ENCODE results near the gene TREH.

The TREH gene

DNA sequence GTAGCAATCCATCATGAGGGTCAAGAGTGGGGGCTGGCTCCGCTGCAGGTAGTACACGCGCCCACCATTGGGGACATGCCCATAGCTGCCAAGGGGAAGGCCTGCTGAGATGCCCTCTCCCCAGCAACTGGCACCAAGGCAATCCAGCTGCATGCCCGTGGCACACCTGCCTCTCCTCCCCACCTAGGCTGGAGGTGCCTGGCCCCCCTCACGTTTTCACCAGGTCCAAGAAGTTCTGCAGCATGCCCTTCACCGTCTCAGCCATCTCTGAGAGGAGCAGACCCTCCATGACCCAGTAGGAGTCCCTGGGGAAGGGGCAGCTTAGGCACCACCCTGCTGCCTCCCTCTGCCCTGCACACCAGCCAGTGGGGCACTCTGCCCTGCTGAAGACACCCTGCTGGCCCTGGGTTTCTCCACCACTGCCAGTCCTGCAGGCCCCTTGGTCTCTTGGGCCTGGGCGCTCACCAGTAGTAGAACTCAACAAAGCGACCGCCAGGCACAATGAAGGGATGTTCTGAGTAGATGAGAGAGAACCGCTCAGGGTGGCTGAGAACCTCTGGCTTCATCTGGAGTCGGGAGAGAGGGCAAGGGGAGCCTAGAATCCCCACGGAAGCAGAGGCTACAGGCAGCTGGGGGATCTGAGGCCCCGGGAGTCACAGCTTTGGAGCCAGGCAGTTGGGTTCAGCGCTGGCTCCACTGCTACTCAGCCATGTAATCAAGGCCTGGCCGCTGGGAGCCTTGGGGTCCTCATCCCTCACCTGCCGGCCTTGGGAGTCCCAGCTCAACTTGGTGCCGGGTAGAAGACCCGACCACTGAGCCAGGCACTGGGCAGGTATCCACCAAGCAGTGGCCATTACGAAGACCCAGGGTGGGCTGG, 17.8 kb downstream of the TREH start:
- no peaks in the 10 kb centered on the region for H3K36me3 ChIP-seq (ENCODE audit: insufficient read depth, low read length)
- no peak overlapping the region for H3K27ac ChIP-seq (ENCODE audit: low read depth, low read length)

GRCh38 chr11:118660681-118661424, 18.6 kb downstream of the TREH start:
- peaks cover 4% of the 10 kb centered on the region for H3K36me3 ChIP-seq (ENCODE audit: insufficient read depth, low read length)
- H3K4me1 ChIP-seq (ENCODE audit: insufficient read depth, low read length), result peaks cover 15% of the 10 kb centered on the region
- H3K27ac ChIP-seq (ENCODE audit: low read depth, low read length), result no peak overlapping the region
- H3K4me3 ChIP-seq (ENCODE audit: low read depth in 1 of 2, low read length in 2 of 2), result no peak overlapping the region
- H3K27me3 ChIP-seq (ENCODE audit: control insufficient read depth in 1 of 2, insufficient read depth in 2 of 2, low read length in 2 of 2), result peaks cover 0 to 10% of the 10 kb centered on the region in 2 donors
- H3K9me3 ChIP-seq (ENCODE audit: low read length), result no peaks in the 10 kb centered on the region
- H3K9ac ChIP-seq (ENCODE audit: low read length), result no peak overlapping the region

More for the DNA sequence above, 17.8 kb downstream of the TREH start:
- peaks cover 15% of the 10 kb centered on the region for H3K4me1 ChIP-seq (ENCODE audit: insufficient read depth, low read length)
- H3K9me3 ChIP-seq (ENCODE audit: low read length), result no peaks in the 10 kb centered on the region
- H3K27me3 ChIP-seq (ENCODE audit: control insufficient read depth in 1 of 2, insufficient read depth in 2 of 2, low read length in 2 of 2), result peaks cover 0 to 10% of the 10 kb centered on the region in 2 donors
- no peak overlapping the region for H3K4me3 ChIP-seq (ENCODE audit: low read depth in 1 of 2, low read length in 2 of 2)
- no peak overlapping the region for H3K9ac ChIP-seq (ENCODE audit: low read length)

- no peak overlapping the region for H3K9ac ChIP-seq (ENCODE audit: low read length)
These were observed 19.3 kb downstream of the TREH start for GRCh38 chr11:118659953-118660680.

DNA sequence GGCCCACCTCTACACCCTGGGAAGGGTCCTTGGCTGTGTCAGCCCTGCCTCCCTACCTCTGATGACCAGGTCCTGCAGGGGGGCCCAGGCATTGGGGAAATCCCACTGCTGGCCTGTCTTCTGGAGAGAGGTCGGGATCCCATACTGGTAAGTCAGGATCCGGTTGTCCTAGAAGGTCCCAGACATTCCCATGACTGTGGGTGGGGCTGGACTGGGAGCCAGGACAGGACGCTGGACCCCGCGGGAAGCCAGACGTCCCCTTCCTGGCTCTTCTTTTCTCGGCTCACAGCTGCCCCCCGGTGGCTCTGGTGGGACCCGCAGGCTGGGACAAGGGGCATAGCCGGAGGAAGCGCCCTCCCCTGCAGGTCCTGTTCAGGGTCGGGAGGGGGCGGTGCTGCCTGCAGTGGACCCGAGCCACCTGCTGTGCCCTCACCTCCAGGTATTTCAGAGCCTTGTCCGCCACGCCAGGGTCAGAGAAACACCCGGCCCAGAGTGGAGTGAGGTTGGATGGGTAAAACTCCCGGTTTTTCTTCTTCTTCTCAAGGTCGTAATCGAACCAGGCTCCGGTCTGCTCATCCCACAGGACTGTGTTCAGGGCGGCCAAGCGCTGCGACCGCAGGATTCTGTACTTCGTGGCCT, 20.0 kb downstream of the TREH start:
- peaks cover 15% of the 10 kb centered on the region for H3K4me1 ChIP-seq (ENCODE audit: insufficient read depth, low read length)
- H3K9ac ChIP-seq (ENCODE audit: low read length), result no peak overlapping the region
- H3K4me3 ChIP-seq (ENCODE audit: low read depth in 1 of 2, low read length in 2 of 2), result no peak overlapping the region
- no peaks in the 10 kb centered on the region for H3K9me3 ChIP-seq (ENCODE audit: low read length)
- H3K27ac ChIP-seq (ENCODE audit: low read depth, low read length), result no peak overlapping the region
- peaks cover 15% of the 10 kb centered on the region for H3K36me3 ChIP-seq (ENCODE audit: insufficient read depth, low read length)
- peaks cover 0 to 10% of the 10 kb centered on the region in 2 donors for H3K27me3 ChIP-seq (ENCODE audit: control insufficient read depth in 1 of 2, insufficient read depth in 2 of 2, low read length in 2 of 2)

More at GRCh38 chr11:118659953-118660680, 19.3 kb downstream of the TREH start:
- Histone ChIP-seq H3K27me3 (ENCODE audit: control insufficient read depth in 1 of 2, insufficient read depth in 2 of 2, low read length in 2 of 2) (peaks cover 0 to 10% of the 10 kb centered on the region in 2 donors), H3K27ac (ENCODE audit: low read depth, low read length) (no peak overlapping the region), H3K4me1 (ENCODE audit: insufficient read depth, low read length) (peaks cover 15% of the 10 kb centered on the region), H3K4me3 (ENCODE audit: low read depth in 1 of 2, low read length in 2 of 2) (no peak overlapping the region), H3K9me3 (ENCODE audit: low read length) (no peaks in the 10 kb centered on the region), H3K36me3 (ENCODE audit: insufficient read depth, low read length) (peaks cover 11% of the 10 kb centered on the region)

GRCh38 chr11:118658429-118659313, 20.8 kb downstream of the TREH start:
- H3K9ac ChIP-seq (ENCODE audit: low read length), result no peak overlapping the region
- no peak overlapping the region for H3K27ac ChIP-seq (ENCODE audit: low read depth, low read length)
- peaks cover 15% of the 10 kb centered on the region for H3K4me1 ChIP-seq (ENCODE audit: insufficient read depth, low read length)
- H3K9me3 ChIP-seq (ENCODE audit: low read length), result no peaks in the 10 kb centered on the region
- H3K4me3 ChIP-seq (ENCODE audit: low read depth in 1 of 2, low read length in 2 of 2), result no peak overlapping the region
- H3K36me3 ChIP-seq (ENCODE audit: insufficient read depth, low read length), result peaks cover 20% of the 10 kb centered on the region
- peaks cover 0 to 10% of the 10 kb centered on the region in 2 donors for H3K27me3 ChIP-seq (ENCODE audit: control insufficient read depth in 1 of 2, insufficient read depth in 2 of 2, low read length in 2 of 2)

- H3K4me3 ChIP-seq (ENCODE audit: low read depth in 1 of 2, low read length in 2 of 2), result no peak overlapping the region
- H3K9me3 ChIP-seq (ENCODE audit: low read length), result no peaks in the 10 kb centered on the region
- peaks cover 0 to 10% of the 10 kb centered on the region in 2 donors for H3K27me3 ChIP-seq (ENCODE audit: control insufficient read depth in 1 of 2, insufficient read depth in 2 of 2, low read length in 2 of 2)
- no peak overlapping the region for H3K27ac ChIP-seq (ENCODE audit: low read depth, low read length)
- H3K9ac ChIP-seq (ENCODE audit: low read length), result no peak overlapping the region
- H3K4me1 ChIP-seq (ENCODE audit: insufficient read depth, low read length), result peaks cover 15% of the 10 kb centered on the region
- H3K36me3 ChIP-seq (ENCODE audit: insufficient read depth, low read length), result peaks cover 28% of the 10 kb centered on the region
These were observed 21.6 kb downstream of the TREH start for GRCh38 chr11:118657709-118658428.

- peaks cover 31% of the 10 kb centered on the region for H3K36me3 ChIP-seq (ENCODE audit: insufficient read depth, low read length)
- no peak overlapping the region for H3K4me3 ChIP-seq (ENCODE audit: low read depth in 1 of 2, low read length in 2 of 2)
- peaks cover 0 to 10% of the 10 kb centered on the region in 2 donors for H3K27me3 ChIP-seq (ENCODE audit: control insufficient read depth in 1 of 2, insufficient read depth in 2 of 2, low read length in 2 of 2)
- H3K9ac ChIP-seq (ENCODE audit: low read length), result no peak overlapping the region
- peaks cover 15% of the 10 kb centered on the region for H3K4me1 ChIP-seq (ENCODE audit: insufficient read depth, low read length)
- no peak overlapping the region for H3K27ac ChIP-seq (ENCODE audit: low read depth, low read length)
- H3K9me3 ChIP-seq (ENCODE audit: low read length), result no peaks in the 10 kb centered on the region
These were observed 22.2 kb downstream of the TREH start for GRCh38 chr11:118657238-118657637.

- H3K4me1 ChIP-seq (ENCODE audit: insufficient read depth, low read length), result peaks cover 15% of the 10 kb centered on the region
- no peak overlapping the region for H3K27ac ChIP-seq (ENCODE audit: low read depth, low read length)
- H3K4me3 ChIP-seq (ENCODE audit: low read depth in 1 of 2, low read length in 2 of 2), result no peak overlapping the region
- no peaks in the 10 kb centered on the region for H3K9me3 ChIP-seq (ENCODE audit: low read length)
- no peak overlapping the region for H3K9ac ChIP-seq (ENCODE audit: low read length)
- H3K27me3 ChIP-seq (ENCODE audit: control insufficient read depth in 1 of 2, insufficient read depth in 2 of 2, low read length in 2 of 2), result peaks cover 0 to 10% of the 10 kb centered on the region in 2 donors
- H3K36me3 ChIP-seq (ENCODE audit: insufficient read depth, low read length), result peaks cover 37% of the 10 kb centered on the region
These were observed 22.8 kb downstream of the TREH start for GRCh38 chr11:118656563-118657165.

GRCh38 chr11:118655486-118656190, 23.8 kb downstream of the TREH start:
- no peak overlapping the region for H3K27ac ChIP-seq (ENCODE audit: low read depth, low read length)
- peaks cover 15% of the 10 kb centered on the region for H3K4me1 ChIP-seq (ENCODE audit: insufficient read depth, low read length)
- peaks cover 0 to 9% of the 10 kb centered on the region in 2 donors for H3K27me3 ChIP-seq (ENCODE audit: control insufficient read depth in 1 of 2, insufficient read depth in 2 of 2, low read length in 2 of 2)
- H3K9me3 ChIP-seq (ENCODE audit: low read length), result no peaks in the 10 kb centered on the region
- no peak overlapping the region for H3K4me3 ChIP-seq (ENCODE audit: low read depth in 1 of 2, low read length in 2 of 2)
- H3K36me3 ChIP-seq (ENCODE audit: insufficient read depth, low read length), result peaks cover 45% of the 10 kb centered on the region
- H3K9ac ChIP-seq (ENCODE audit: low read length), result no peak overlapping the region

Data from muscle layer of colon (tissue), 2 donors.